H1 (cell line): ENCODE results near the gene NUDT2.

Source experiments
- EGR1 ChIP-seq: IDR thresholded peaks from 2 replicates; pipeline ENCODE4 v1.6.1; 2011; ENCODE audit warnings: low read depth, low read length, borderline replicate concordance
- EZH2 ChIP-seq: fragments of 200-600 bp; sonication (generic); IDR thresholded peaks from 2 replicates; pipeline ENCODE4 v1.7.1; 2012; ENCODE audit warnings: low read depth, mild to moderate bottlenecking, moderate library complexity, low read length, inconsistent platforms; ENCODE audit not compliant: severe bottlenecking
- JUND ChIP-seq: IDR thresholded peaks from 2 replicates; pipeline ENCODE4 v1.6.1; 2011; ENCODE audit warnings: mild to moderate bottlenecking, improper control_type of control experiment, low read length
- KDM5A ChIP-seq: fragments of 200-600 bp; IDR thresholded peaks from 2 replicates; pipeline ENCODE4 v1.7.1; 2012; ENCODE audit warnings: mild to moderate bottlenecking, low read length, inconsistent platforms, mixed read lengths
- POLR2A ChIP-seq, 2 experiments: IDR thresholded peaks; 1 replicate in 1 of 2; 2 replicates in 1 of 2; pipeline ENCODE4 v1.6.1; 2011; ENCODE audit warnings: low read depth in 2 of 2, low read length in 2 of 2, mild to moderate bottlenecking in 2 of 2; ENCODE audit errors: control extremely low read depth in 1 of 2
- RFX5 ChIP-seq: IDR thresholded peaks from 2 replicates; pipeline ENCODE4 v1.6.1; 2011; ENCODE audit warnings: low read depth, low read length, improper control_type of control experiment, borderline replicate concordance
- RNF2 ChIP-seq: fragments of 200-900, 300-1000 bp; sonication (generic); IDR thresholded peaks from 2 replicates; pipeline ENCODE4 v1.7.1; 2016; ENCODE audit warnings: borderline replicate concordance, low read depth, mild to moderate bottlenecking, antibody characterized with exemption, low read length; ENCODE audit not compliant: poor library complexity, severe bottlenecking; ENCODE audit errors: missing control alignments
- SP1 ChIP-seq: IDR thresholded peaks from 2 replicates; pipeline ENCODE4 v1.6.1; 2011; ENCODE audit warnings: low read depth, low read length
- SP2 ChIP-seq: IDR thresholded peaks from 2 replicates; pipeline ENCODE4 v1.6.1; 2012; ENCODE audit warnings: mild to moderate bottlenecking, low read length, inconsistent platforms
- SP4 ChIP-seq: IDR thresholded peaks from 2 replicates; pipeline ENCODE4 v1.6.1; 2012; ENCODE audit warnings: low read length, inconsistent platforms
- TCF12 ChIP-seq: IDR thresholded peaks from 2 replicates; pipeline ENCODE4 v1.6.1; 2011; ENCODE audit warnings: low read depth, mild to moderate bottlenecking, low read length
- TF ChIP-seq, protein P1 (sequence below), 3 experiments: IDR thresholded peaks; 1 replicate in 2 of 3; 2 replicates in 1 of 3; pipeline versions ENCODE4 v1.5.1 to v1.6.1; 2011; ENCODE audit warnings: low read length in 3 of 3, mild to moderate bottlenecking in 3 of 3, inconsistent platforms in 2 of 3, low read depth in 1 of 3, moderate library complexity in 1 of 3; ENCODE audit not compliant: insufficient read depth in 1 of 3; ENCODE audit errors: control extremely low read depth in 1 of 3

DNA sequence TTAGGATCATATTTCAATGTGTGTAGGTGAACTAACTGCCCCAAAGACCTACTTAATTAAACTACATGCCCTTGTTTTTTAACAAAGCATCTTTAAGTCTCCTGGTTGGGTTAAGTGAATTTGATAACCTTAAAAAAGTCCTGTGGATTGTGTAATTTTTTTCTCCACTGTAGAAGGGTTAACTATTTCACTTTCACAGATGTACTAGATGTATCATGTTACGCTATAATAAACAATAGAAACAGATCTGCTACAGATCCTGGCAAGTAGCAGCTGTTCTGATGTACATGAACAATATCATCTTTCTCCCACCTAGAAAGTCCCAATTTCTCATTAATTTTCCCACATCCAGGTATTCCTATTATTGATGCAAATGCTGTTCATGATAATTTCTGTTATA is 19.2 kb upstream of the NUDT2 start:
- no peak for TF ChIP-seq SP2
- TF ChIP-seq RNF2 = no peak
- no peak for TF ChIP-seq KDM5A
- TF ChIP-seq POLR2A (IDR thresholded peaks at IDR 0.05; ENCODE audit: control extremely low read depth in 1 of 2, low read depth in 2 of 2, low read length in 2 of 2) = no peak
- no peak for TF ChIP-seq EGR1
- no peak for TF ChIP-seq SP1
- no peak for TF ChIP-seq RFX5
- TF ChIP-seq, protein P1, sequence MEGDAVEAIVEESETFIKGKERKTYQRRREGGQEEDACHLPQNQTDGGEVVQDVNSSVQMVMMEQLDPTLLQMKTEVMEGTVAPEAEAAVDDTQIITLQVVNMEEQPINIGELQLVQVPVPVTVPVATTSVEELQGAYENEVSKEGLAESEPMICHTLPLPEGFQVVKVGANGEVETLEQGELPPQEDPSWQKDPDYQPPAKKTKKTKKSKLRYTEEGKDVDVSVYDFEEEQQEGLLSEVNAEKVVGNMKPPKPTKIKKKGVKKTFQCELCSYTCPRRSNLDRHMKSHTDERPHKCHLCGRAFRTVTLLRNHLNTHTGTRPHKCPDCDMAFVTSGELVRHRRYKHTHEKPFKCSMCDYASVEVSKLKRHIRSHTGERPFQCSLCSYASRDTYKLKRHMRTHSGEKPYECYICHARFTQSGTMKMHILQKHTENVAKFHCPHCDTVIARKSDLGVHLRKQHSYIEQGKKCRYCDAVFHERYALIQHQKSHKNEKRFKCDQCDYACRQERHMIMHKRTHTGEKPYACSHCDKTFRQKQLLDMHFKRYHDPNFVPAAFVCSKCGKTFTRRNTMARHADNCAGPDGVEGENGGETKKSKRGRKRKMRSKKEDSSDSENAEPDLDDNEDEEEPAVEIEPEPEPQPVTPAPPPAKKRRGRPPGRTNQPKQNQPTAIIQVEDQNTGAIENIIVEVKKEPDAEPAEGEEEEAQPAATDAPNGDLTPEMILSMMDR (IDR thresholded peaks at IDR 0.05; ENCODE audit: control extremely low read depth in 1 of 3, insufficient read depth in 1 of 3, low read depth in 1 of 3, low read length in 3 of 3) = no peak
- no peak for TF ChIP-seq JUND
- no peak for TF ChIP-seq SP4
- no peak for TF ChIP-seq TCF12
- no peak for TF ChIP-seq EZH2
